Posterior cingulate gyrus (tissue), 11 donors: ENCODE results near the gene VPS37C.
A peak's percentile ranks its signal among the peaks of the same experiment; 100 is the strongest.
"Not testable (repeated sequence)": the region's sequence is repeated elsewhere in the genome, so short reads cannot be mapped to it uniquely, and the experiment has no call there.

ENCODE experiments used
- DNase-seq, 10 donors: peaks; one replicate each; pipeline versions ENCODE4 v3.0.0 to v3.0.0-alpha.2; 2020 to 2021; ENCODE audit warnings: mixed read lengths in 3 of 10
- intact Hi-C: fragments of 100-400 bp; cut with DNase I; formaldehyde crosslinking; loops from one replicate; pipeline ENCODE4 v1.15.1; 2023

Gene VPS37C

GRCh38 chr11:61161190-61162091, at the start of gene VPS37C:
TSS of gene VPS37C (minus strand) at chr11:61161426. CDS start at chr11:61138829, 22,597 bp downstream.
- intact Hi-C loops = loop anchor here (5.0 to 10.0 kb wide), 2 partner anchors 254 to 317 kb away; partner anchors contain the start of genes CCDC86 and PRPF19
- DNase-seq = peak; percentile 85 to 99 (median 90)

DNA sequence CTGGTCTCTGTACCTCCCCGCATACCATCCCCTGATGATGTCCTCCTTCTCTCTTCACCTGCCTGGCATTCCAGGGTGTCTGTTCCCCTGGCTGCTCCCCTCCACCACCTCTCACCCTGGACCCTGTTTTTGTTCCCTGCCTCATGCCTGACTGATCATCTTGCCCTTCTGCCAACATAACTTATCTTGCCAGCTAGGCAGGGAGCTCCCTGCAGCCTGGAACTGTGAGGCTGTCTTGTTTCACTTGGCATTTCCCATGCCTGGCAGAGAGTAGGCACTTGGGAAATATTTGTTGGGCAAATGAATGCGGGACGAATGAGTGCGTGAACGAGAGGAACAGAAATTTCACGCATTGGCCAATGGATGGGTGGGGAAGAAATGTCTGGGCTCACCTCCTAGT, 49.4 kb upstream of the VPS37C start:
- intact Hi-C loops, DNase-seq: not testable (repeated sequence)

DNA sequence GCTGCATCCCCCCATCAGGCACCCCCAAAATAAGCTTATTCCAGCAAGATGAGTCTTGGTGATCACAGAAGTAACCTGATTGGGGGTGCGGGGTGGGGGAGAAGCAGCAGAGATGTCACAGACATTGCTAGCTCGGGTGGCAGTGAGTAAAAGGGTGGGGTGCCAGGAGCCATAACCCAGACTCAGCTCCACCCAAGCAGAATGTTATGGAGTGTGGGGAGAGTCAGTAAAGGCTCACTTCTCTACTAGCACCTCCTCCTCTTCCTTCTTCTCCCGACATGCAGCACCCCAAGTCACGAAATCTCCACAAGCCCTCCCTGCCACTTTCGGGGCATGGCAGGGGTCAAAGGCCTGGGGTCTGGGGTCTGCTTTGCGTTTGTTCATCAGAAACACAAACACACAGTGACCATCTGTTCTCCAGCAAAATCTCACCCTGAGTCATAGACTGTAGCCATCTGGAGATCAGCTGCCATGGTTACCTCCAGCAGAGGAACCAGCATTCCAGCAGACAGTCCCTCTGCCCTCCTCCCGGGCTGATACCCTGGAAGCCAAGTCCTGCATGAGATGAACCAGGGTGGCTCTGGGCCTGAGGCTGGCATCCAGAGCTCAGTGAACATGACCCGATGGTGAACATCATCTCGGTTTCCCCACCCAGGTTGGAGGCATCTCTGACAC, 46.5 kb upstream of the VPS37C start:
- DNase-seq, intact Hi-C loops: not testable (repeated sequence)

DNA sequence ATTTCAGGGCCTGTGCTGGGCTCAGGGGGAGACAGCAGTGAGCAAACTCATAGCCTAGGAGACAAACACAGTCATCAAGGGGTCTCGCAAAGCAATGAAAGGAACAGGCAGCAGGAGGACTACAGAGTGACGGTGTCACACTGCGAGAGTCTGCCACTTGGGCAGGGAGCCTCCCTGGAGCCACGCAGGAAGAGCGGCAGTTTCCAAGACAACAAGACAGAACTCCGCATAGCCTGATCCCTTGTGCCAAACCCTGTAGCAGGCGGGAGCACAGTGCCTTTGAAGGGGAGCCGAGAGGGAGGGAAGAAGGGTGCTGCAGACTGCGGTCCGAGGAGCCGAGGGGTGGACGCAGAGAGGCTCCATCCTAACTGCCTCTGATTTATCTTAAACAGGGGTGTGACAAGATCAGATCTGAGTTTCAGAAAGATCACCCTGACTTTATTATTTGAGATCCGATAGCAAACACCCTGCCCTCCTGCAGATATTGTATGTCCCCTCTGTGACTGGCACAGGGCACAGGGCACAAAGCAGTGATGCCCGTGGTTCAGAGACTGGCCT, 43.4 kb upstream of the VPS37C start:
- intact Hi-C loops = not testable (repeated sequence)
- peak in 3 of 10 donors; percentile 28 to 84 (median 47) for DNase-seq

- DNase-seq, intact Hi-C loops: not testable (repeated sequence)
Measured at GRCh38 chr11:61203873-61204272, 42.6 kb upstream of the VPS37C start.

GRCh38 chr11:61202950-61203746, 41.9 kb upstream of the VPS37C start, which contains the start of gene PGA3:
TSS of gene PGA3 (plus strand) at chr11:61203515. CDS start at chr11:61203565, 50 bp downstream.
- peak in 2 of 10 donors; percentile 8 to 41 for DNase-seq
- intact Hi-C loops = not testable (repeated sequence)

DNA sequence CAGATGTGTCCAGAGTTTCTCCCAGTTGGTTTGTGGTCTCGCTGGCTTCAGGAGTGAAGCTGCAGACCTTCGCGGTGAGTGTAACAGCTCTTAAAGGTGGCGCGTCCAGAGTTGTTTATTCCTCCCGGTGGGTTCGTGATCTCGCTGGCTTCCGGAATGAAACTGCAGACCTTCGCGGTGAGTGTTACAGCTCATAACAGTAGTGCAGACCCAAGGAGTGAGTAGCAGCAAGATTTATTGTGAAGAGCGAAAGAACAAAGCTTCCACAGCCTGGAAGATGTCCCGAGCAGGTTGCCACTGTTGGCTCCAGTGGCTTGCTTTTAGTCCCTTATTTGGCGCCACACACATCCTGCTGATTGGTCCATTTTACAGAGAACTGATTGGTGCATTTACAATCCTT, 40.2 kb upstream of the VPS37C start:
- intact Hi-C loops = no loop called here
- no peak for DNase-seq

DNA sequence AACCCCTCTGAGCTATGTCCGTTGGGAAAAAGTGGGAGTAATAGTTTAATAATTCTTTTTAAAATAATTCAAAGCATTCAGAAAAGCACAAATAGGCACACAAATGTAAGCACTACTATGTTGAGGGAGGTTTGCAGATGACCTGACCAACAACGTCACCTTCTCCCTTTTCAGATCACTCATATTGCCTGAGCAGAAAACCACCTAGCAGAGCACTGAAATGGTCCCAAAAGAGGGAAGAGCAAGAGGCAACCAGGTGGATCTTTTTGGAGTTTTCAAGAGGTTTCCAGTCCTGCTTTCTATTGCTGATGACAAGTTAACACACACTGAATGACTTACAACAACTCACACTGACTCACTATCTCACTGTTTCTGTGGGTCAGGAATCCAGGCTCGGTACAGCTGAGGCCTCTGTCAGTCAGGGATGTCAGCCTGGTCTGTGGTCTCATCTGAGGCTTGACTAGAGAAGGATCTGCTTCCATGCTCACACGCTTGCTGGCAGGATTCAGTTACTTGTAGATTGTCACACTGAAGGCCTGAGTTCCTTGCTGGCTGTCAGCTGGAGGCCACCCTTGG, 37.8 kb upstream of the VPS37C start:
- intact Hi-C loops = no loop called here
- DNase-seq = no peak

DNA sequence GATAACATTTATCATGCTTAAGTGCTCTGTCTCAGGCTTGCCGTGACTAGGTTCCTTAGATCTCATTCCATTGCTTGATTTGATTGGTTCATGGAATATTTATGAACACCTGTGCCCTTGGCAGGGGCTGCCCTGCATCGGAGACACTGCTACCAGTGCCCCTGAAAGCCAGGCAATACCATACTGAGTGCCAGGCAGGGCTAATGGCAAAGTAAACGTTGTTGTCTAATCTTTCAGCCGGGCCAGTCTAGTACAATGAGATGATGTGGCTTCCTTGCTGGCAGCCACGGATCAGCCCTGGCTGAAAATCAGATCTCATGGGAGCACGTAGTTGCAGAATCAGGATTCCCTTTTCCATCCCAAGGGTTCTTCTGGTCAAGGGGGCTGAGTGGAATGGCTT, 37.1 kb upstream of the VPS37C start:
- DNase-seq = no peak
- intact Hi-C loops = no loop called here

GRCh38 chr11:61195719-61196118, 34.5 kb upstream of the VPS37C start:
- intact Hi-C loops = no loop called here
- DNase-seq = no peak

DNA sequence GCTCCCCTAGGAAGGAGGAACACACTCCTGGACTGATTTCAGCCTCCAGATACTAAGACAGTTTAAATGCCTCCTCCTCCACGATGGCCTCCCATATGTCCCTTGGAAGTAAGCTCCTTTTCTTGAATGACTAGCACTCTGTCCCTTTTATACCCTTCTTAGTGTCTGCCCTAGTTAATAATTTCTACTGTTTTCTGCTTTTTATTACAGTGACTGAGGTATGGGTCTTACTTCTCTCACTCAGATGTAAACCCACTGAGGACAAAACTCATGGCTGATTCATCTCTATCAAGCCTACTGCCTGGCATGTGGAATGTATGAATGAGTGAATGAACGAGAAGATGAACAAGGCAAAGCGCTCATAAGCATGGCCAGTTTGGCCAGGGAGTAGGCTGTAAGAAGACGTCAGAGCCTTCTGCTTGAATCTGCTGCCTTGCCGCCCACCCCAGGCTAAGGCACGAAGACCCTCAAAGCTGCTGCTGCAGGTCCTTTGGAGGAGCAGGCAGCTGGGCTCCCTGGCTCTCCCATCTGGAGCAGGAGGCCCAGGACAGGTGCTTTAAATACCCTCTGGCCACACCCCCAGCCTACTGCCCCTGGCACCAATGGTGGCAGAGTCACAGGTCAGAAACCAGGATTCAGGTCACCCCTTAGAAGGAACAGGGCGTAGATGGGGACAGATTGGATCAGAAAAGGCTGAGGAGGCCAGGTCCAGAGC, 33.9 kb upstream of the VPS37C start:
- no peak for DNase-seq
- intact Hi-C loops = no loop called here

DNA sequence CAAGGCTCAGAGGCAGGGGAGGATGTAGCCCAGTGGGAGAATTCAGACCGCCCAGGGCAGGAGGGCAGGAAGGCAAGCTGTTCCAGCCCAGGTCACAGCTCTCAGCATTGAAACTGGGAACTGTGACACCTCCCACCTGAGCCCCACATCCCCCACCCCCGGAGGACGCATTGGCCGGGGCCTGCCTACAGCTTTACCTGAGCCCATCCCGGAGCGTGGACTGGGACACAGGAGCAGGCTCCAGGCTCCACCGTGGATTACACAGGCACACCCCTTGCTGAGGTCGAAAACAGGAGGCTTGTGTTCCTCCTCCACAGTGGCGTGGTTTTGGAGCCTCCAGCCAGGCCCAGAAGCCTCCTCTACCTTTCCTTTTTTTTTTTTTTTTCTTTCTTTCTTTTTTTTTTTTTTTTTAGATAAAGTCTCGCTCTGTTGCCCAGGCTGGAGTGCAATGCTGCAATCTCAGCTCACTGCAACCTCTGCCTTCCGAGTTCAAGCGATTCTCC, 33.0 kb upstream of the VPS37C start:
- no peak for DNase-seq
- intact Hi-C loops = no loop called here

DNA sequence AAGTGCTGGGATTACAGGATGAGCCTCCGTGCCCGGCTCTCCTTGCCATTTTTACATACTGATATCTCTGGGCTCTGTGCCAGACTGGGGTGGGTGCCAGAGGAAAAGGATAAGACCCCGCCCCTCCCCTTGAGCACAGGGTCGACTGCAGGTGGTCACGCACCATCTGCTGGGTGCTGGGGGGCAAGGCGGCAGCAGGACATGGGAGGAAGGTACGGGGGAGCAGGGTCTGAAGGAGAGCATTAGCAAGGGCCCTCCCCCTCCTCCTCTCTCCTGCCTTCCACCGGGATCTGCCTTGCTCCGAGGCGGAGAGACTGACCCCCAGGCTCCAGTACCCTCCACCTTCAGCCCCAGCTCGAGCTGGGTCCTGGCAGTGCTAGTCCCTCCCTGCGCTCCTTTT, 32.4 kb upstream of the VPS37C start:
- intact Hi-C loops = no loop called here
- DNase-seq = no peak

GRCh38 chr11:61189933-61190332, 28.7 kb upstream of the VPS37C start:
- DNase-seq = no peak
- intact Hi-C loops = loop anchor here (5.0 kb wide), 1 partner anchor 358 kb away; no protein-coding TSS in a partner anchor

GRCh38 chr11:61187505-61188130, 26.4 kb upstream of the VPS37C start:
- intact Hi-C loops = loop anchor here (2.0 to 5.0 kb wide), 2 partner anchors 57 to 355 kb away; no protein-coding TSS in a partner anchor
- peak in 8 of 10 donors; percentile 15 to 90 (median 74) for DNase-seq

DNA sequence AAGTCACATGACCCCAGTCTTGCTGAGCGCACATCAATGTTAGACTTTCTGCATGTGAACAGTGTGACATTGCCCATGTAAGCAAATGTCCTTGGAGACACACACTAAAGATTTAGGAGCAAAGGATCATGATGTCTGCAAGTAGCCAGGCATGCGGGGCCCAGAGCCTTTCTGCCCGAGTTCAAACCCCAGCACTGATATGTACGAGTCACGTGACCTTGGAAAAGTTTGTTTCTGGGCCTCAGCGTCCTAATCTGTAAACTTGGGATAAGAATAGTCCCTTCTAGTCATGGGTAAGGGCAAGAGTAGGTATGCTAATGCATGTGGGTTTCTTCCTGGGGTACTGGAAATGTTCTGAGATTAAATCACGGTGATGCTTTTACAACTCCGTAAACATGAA, 25.3 kb upstream of the VPS37C start:
- intact Hi-C loops = loop anchor here (2.0 to 5.0 kb wide), 2 partner anchors 56 to 354 kb away; no protein-coding TSS in a partner anchor

DNA sequence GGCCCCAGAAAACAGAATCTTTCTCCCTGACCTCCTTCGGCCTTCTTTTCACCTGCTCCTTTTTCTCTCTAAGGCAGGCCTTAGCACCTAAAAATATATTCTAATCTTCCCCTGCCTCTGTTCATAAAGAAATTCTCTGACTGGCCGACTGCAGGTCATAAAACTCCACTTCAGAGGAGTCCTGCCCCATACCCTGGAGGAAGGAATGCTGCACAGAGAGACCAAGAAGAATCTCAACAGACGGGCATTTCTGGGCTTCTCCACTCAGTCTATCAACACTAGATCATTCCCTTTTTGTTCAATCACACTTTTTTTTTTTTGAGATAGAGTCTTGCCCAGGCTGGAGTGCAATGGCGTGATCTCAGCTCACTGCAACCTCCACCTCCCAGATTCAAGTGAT, 22.4 kb upstream of the VPS37C start:
- intact Hi-C loops = no loop called here
- DNase-seq = no peak

More for the DNA sequence above, 25.3 kb upstream of the VPS37C start:
- DNase-seq = no peak

GRCh38 chr11:61181489-61181888, 20.3 kb upstream of the VPS37C start:
- no peak for DNase-seq
- intact Hi-C loops = no loop called here
